Right forelimb (tissue), 1 donor: Measurements from ENCODE around the gene EFCAB11.

Source experiments
- DNase-seq: peaks from one replicate; pipeline ENCODE4 v3.0.0-alpha.2; 2018

Gene EFCAB11

GRCh38 chr14:89956661-89957009 lies 2.1 kb upstream of the EFCAB11 start:
- DNase-seq: no peak

- DNase-seq: peak; percentile 96
Observed at GRCh38 chr14:89955745-89956660, 1.5 kb upstream of the EFCAB11 start, which contains the start of gene TDP1. TSS of gene TDP1 (plus strand) at chr14:89955927. CDS start at chr14:89963115, 7,188 bp downstream.

- no peak for DNase-seq
Observed at GRCh38 chr14:89955022-89955744, 653 bp upstream of the EFCAB11 start.

GRCh38 chr14:89953602-89954001 lies 928 bp downstream of the EFCAB11 start:
- DNase-seq: no peak

GRCh38 chr14:89952576-89952975 lies 2.0 kb downstream of the EFCAB11 start:
- no peak for DNase-seq

- no peak for DNase-seq
Observed at GRCh38 chr14:89947344-89947743, 7.2 kb downstream of the EFCAB11 start.

- DNase-seq: no peak
Observed at GRCh38 chr14:89941830-89942377, 12.6 kb downstream of the EFCAB11 start.

- DNase-seq: no peak
Observed at GRCh38 chr14:89936654-89937185, 17.8 kb downstream of the EFCAB11 start.

GRCh38 chr14:89933002-89933401 lies 21.5 kb downstream of the EFCAB11 start:
- DNase-seq: no peak

GRCh38 chr14:89927186-89927865 lies 27.2 kb downstream of the EFCAB11 start:
- no peak for DNase-seq

GRCh38 chr14:89926694-89927093 lies 27.8 kb downstream of the EFCAB11 start:
- no peak for DNase-seq

- no peak for DNase-seq
Observed at GRCh38 chr14:89924268-89924667, 30.3 kb downstream of the EFCAB11 start.

GRCh38 chr14:89922031-89922907 lies 32.3 kb downstream of the EFCAB11 start:
- DNase-seq: no peak

- no peak for DNase-seq
Observed at GRCh38 chr14:89921346-89921745, 33.2 kb downstream of the EFCAB11 start.

- DNase-seq: no peak
Observed at GRCh38 chr14:89920056-89920455, 34.5 kb downstream of the EFCAB11 start.

- no peak for DNase-seq
Observed at GRCh38 chr14:89918721-89919120, 35.8 kb downstream of the EFCAB11 start.

GRCh38 chr14:89915114-89915878 lies 39.2 kb downstream of the EFCAB11 start:
- DNase-seq: no peak

GRCh38 chr14:89912667-89913211 lies 41.8 kb downstream of the EFCAB11 start:
- DNase-seq: no peak

GRCh38 chr14:89912221-89912620 lies 42.3 kb downstream of the EFCAB11 start:
- DNase-seq: no peak
